SK-N-DZ (cell line): ENCODE measurements around the gene DAB2IP.

ENCODE experiments used
- DNase-seq: peaks from one replicate; pipeline ENCODE4 v3.0.0-alpha.2; 2015; ENCODE audit warnings: low spot score

The DAB2IP gene

GRCh38 chr9:121758693-121759092 is 107.3 kb downstream of the DAB2IP start:
- no peak for DNase-seq

DNA sequence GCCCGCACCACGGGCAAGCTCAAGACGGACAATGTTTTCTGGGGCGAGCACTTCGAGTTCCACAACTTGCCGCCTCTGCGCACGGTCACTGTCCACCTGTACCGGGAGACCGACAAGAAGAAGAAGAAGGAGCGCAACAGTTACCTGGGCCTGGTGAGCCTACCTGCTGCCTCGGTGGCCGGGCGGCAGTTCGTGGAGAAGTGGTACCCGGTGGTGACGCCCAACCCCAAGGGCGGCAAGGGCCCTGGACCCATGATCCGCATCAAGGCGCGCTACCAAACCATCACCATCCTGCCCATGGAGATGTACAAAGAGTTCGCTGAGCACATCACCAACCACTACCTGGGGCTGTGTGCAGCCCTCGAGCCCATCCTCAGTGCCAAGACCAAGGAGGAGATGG is 108.6 kb downstream of the DAB2IP start:
- DNase-seq: no peak

GRCh38 chr9:121760571-121760970 is 109.1 kb downstream of the DAB2IP start:
- DNase-seq: no peak

- DNase-seq: no peak
Observed at GRCh38 chr9:121763131-121763530, 111.7 kb downstream of the DAB2IP start.

GRCh38 chr9:121763561-121764370 is 112.3 kb downstream of the DAB2IP start:
- no peak for DNase-seq

- DNase-seq: no peak
Observed at GRCh38 chr9:121764371-121764730, 112.9 kb downstream of the DAB2IP start.

DNA sequence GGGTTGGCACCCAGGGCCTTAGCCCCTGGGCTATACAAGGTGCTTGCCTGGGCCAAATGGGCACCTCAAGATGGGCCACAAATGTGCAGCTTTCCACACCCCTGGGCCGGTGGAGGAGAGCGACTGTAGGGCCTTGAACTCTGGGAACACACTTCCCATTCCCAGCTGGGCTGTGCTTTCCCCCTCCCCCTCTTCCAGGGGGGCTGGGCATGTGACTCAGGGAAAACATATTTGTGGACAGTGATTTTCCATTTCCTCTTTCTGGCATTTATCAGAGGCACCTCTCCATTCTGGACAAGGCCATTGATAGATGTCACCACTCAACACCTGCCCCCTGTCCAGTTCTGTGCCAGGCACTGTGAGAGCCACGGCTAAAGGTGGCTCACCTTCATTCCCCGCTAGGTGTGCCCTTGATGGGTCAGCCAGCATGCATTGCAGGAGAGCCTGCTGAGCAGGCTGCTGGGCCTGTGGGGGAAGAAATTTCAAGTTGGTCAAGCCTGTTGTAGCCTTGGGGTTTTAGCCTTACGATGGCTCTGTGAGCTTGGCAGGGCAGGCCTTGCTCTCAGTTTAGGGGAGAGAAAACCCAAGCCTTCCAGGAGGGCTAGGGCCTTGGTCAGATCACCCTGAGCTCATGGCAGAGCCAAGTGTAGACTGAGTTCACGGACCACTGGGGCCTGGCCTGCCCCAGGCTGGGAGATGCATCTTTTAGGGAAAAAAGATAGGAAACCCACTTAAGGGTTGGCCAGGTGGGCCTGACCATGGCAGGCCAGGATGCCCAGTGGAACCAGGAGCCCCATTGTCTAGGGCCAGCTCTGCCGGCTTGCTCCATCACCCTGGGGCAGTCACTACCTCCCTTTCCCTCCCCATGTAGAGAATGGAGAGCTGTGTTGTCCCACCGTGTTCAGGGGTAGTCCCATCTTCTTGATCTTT is 113.9 kb downstream of the DAB2IP start:
- DNase-seq: no peak

GRCh38 chr9:121766081-121766683 is 114.7 kb downstream of the DAB2IP start:
- no peak for DNase-seq

GRCh38 chr9:121767171-121767769 is 115.8 kb downstream of the DAB2IP start:
- DNase-seq: no peak

DNA sequence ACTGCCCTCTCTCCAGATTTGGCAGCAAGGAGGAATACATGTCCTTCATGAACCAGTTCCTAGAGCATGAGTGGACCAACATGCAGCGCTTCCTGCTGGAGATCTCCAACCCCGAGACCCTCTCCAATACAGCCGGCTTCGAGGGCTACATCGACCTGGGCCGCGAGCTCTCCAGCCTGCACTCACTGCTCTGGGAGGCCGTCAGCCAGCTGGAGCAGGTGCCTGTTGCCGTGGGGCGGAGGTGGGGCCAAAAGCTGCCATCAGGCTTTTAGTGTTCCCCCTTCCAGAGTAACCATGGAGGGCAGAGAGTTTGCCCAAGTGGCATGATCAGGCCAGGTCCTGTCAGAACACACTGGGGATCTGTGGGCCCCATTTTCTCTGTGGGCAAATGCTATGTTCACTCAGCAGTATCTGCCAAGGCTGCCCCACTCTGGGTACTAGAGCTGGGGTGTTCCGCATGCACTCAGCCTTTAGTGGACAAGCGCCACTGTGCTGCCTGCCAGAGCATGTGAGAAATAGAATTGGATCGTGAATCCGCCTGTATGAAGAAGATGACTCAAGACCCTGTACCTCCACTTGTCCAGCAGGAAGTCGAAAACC is 117.1 kb downstream of the DAB2IP start:
- DNase-seq: no peak

DNA sequence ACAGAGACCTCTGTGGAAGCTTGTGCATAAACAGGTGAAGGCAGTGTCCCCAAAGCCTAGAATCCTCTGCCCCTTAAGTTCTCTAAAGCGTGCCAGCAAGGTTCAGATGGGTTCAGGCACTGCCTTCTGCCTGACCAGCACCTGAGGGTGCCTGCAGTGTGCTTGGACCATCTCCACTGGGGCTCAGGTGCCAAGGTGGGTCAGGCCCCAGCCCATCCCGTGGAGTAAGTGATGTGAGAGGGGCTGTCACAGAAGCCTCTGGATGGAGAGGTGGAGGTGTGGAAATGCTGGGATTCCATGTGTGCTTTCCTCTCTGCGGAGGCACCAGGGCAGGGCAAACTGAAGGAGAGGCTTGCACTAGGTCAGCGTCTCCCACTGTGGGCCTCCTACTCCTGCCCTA is 118.5 kb downstream of the DAB2IP start:
- DNase-seq: no peak

GRCh38 chr9:121770415-121771273 is 119.2 kb downstream of the DAB2IP start:
- DNase-seq: no peak

DNA sequence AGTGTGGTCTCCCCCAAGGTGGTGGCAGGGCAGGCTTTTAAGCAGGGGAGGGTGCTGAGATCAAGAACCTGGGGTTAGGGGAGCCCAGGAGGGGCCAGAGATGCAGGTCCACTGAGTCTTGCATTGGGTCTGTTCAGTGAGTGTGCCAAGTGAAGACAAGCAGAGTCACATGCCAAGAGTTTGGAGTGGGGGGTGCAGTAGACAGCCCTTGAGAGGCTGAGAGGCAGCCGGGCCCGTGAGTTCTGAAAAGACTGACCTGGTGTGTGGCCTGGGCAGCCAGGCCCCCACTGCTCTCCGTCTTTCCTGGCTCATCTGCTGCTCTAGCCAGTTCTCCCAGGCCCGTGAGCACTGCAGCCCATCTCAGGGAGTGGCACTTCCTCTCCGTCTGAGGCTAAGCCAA is 120.0 kb downstream of the DAB2IP start:
- no peak for DNase-seq

GRCh38 chr9:121771851-121772599 is 120.6 kb downstream of the DAB2IP start:
- no peak for DNase-seq

DNA sequence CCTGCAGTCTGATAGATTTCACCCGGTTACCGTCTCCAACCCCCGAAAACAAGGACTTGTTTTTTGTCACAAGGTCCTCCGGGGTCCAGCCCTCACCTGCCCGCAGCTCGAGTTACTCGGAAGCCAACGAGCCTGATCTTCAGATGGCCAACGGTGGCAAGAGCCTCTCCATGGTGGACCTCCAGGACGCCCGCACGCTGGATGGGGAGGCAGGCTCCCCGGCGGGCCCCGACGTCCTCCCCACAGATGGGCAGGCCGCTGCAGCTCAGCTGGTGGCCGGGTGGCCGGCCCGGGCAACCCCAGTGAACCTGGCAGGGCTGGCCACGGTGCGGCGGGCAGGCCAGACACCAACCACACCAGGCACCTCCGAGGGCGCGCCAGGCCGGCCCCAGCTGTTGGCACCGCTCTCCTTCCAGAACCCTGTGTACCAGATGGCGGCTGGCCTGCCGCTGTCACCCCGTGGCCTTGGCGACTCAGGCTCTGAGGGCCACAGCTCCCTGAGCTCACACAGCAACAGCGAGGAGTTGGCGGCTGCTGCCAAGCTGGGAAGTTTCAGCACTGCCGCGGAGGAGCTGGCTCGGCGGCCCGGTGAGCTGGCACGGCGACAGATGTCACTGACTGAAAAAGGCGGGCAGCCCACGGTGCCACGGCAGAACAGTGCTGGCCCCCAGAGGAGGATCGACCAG is 121.3 kb downstream of the DAB2IP start:
- no peak for DNase-seq

GRCh38 chr9:121773286-121773953 is 122.0 kb downstream of the DAB2IP start:
- DNase-seq: no peak

GRCh38 chr9:121773954-121774714 is 122.7 kb downstream of the DAB2IP start:
- DNase-seq: no peak
